Measurements from ENCODE around the gene METTL14.

METTL14 gene

DNA sequence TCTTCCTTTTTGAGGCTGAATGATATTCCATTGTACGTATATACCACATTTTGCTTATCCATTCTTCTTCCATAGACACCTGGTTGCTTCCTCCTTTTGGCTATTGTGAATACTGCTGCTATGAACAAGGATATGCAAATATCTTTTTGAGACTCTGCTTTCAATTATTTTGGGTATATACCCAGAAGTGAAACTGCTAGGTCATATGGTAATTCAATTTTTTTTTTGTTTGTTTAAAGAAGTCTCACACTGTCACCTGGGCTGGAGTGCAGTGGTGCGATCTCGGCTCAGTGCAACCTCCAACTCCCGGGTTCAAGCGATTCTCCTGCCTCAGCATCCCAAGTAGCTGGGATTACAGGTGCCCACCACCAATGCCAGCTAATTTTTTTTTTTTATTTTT lies 75.3 kb downstream of the METTL14 start:
- no peak overlapping the region for H3K18ac ChIP-seq (ENCODE audit: low read length)
- no peak overlapping the region for H2BK120ac ChIP-seq (ENCODE audit: insufficient read depth, low read length, poor library complexity)
- peaks cover 2 to 5% of the 10 kb centered on the region in 2 experiments for H3K4me1 ChIP-seq (ENCODE audit: control insufficient read depth in 1 of 2, insufficient read depth in 2 of 2, low read length in 2 of 2)
- no peak overlapping the region for H2AK5ac ChIP-seq (ENCODE audit: low read length)
- H4K91ac ChIP-seq (ENCODE audit: low read depth, low read length) = no peak overlapping the region
- peaks cover 2 to 15% of the 10 kb centered on the region in 2 experiments for H3K36me3 ChIP-seq (ENCODE audit: control insufficient read depth in 1 of 2, insufficient read depth in 2 of 2, low read length in 2 of 2)
- H3K27ac ChIP-seq (ENCODE audit: low read depth, low read length) = no peak overlapping the region
- no peak overlapping the region for H3K23ac ChIP-seq (ENCODE audit: low read length)
- no CpG with 5 or more reads among the region's 5 CpGs for WGBS (ENCODE audit: extremely low coverage, insufficient coverage, insufficient read length)
- H2AFZ ChIP-seq (ENCODE audit: insufficient read depth, low read length, poor library complexity) = no peak overlapping the region
- H3K79me2 ChIP-seq (ENCODE audit: control insufficient read depth, insufficient read depth, low read length, poor library complexity) = no peaks in the 10 kb centered on the region
- H3K9ac ChIP-seq (ENCODE audit: low read length) = no peak overlapping the region
- peaks cover 7% of the 10 kb centered on the region for H3K79me1 ChIP-seq (ENCODE audit: low read length)
- H3K4me2 ChIP-seq (ENCODE audit: low read length) = no peak overlapping the region
- H4K12ac ChIP-seq (ENCODE audit: low read depth, low read length) = no peak overlapping the region
- DNase-seq = no peak
- H3K27me3 ChIP-seq (ENCODE audit: insufficient read depth, low read length) = no peaks in the 10 kb centered on the region
- no peak overlapping the region for H2BK5ac ChIP-seq (ENCODE audit: low read depth, low read length, poor library complexity)
- H2BK12ac ChIP-seq (ENCODE audit: low read length) = no peak overlapping the region
- H4K8ac ChIP-seq (ENCODE audit: low read depth, low read length) = no peak overlapping the region
- no peak overlapping the region for H3K14ac ChIP-seq (ENCODE audit: low read length)
- no peak overlapping the region for H3K4ac ChIP-seq (ENCODE audit: low read depth, low read length)
- H3K4me3 ChIP-seq (ENCODE audit: low read depth, low read length) = no peak overlapping the region
- H3K9me3 ChIP-seq (ENCODE audit: insufficient read depth, low read depth, low read length) = no peaks in the 10 kb centered on the region

DNA sequence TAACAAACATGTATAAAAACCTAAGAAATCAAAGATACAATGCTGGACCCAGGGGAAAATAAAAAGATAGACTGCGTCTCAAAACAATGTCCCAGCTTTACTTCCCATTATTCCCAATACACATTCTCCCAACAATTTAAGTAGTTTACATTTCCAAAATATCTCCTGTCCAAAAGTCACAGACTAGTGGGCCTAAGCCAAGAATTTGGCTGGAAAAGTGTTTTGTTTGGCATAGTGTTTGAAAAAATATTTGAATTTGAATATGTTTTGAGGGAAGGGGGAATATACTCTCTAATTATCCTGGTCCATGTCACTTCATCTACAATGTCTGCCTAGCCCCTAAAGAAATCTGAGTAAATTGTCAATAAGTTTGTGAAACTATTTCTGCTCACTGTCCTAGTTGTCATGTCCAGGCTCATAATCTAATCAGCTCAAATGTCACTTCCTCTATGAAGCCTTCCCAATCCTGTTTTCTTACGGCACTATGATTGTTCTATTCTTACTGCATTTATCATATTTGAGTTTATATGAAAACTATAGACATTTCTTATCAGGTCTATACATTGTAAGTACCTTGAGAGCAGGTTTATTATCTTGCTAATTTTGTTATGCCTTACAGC lies 76.3 kb downstream of the METTL14 start:
- Histone ChIP-seq H3K4ac (ENCODE audit: low read depth, low read length) (no peak overlapping the region), H3K79me2 (ENCODE audit: control insufficient read depth, insufficient read depth, low read length, poor library complexity) (no peaks in the 10 kb centered on the region), H3K27ac (ENCODE audit: low read depth, low read length) (no peak overlapping the region), H3K4me2 (ENCODE audit: low read length) (no peak overlapping the region), H3K4me3 (ENCODE audit: low read depth, low read length) (no peak overlapping the region), H4K8ac (ENCODE audit: low read depth, low read length) (no peak overlapping the region), H2AK5ac (ENCODE audit: low read length) (no peak overlapping the region), H3K23ac (ENCODE audit: low read length) (no peak overlapping the region), H3K27me3 (ENCODE audit: insufficient read depth, low read length) (no peaks in the 10 kb centered on the region), H2BK5ac (ENCODE audit: low read depth, low read length, poor library complexity) (no peak overlapping the region), H3K4me1 (ENCODE audit: control insufficient read depth in 1 of 2, insufficient read depth in 2 of 2, low read length in 2 of 2) (peaks cover 0 to 6% of the 10 kb centered on the region in 2 experiments), H2AFZ (ENCODE audit: insufficient read depth, low read length, poor library complexity) (no peak overlapping the region), H2BK120ac (ENCODE audit: insufficient read depth, low read length, poor library complexity) (no peak overlapping the region), H3K9me3 (ENCODE audit: insufficient read depth, low read depth, low read length) (no peaks in the 10 kb centered on the region), H3K9ac (ENCODE audit: low read length) (no peak overlapping the region), H4K12ac (ENCODE audit: low read depth, low read length) (no peak overlapping the region), H3K36me3 (ENCODE audit: control insufficient read depth in 1 of 2, insufficient read depth in 2 of 2, low read length in 2 of 2) (peaks cover 3 to 20% of the 10 kb centered on the region in 2 experiments), H3K18ac (ENCODE audit: low read length) (no peak overlapping the region), H4K91ac (ENCODE audit: low read depth, low read length) (no peak overlapping the region), H3K14ac (ENCODE audit: low read length) (no peak overlapping the region), H2BK12ac (ENCODE audit: low read length) (no peak overlapping the region), H3K79me1 (ENCODE audit: low read length) (peaks cover 9% of the 10 kb centered on the region)
- WGBS (ENCODE audit: extremely low coverage, insufficient coverage, insufficient read length) = no CpG with 5 or more reads among the region's 2 CpGs
- DNase-seq = no peak

- peaks cover 3 to 7% of the 10 kb centered on the region in 2 experiments for H3K4me1 ChIP-seq (ENCODE audit: control insufficient read depth in 1 of 2, insufficient read depth in 2 of 2, low read length in 2 of 2)
- no peaks in the 10 kb centered on the region for H3K9me3 ChIP-seq (ENCODE audit: insufficient read depth, low read depth, low read length)
- H2AK5ac ChIP-seq (ENCODE audit: low read length) = no peak overlapping the region
- H3K79me2 ChIP-seq (ENCODE audit: control insufficient read depth, insufficient read depth, low read length, poor library complexity) = no peaks in the 10 kb centered on the region
- no peak overlapping the region for H3K27ac ChIP-seq (ENCODE audit: low read depth, low read length)
- H3K18ac ChIP-seq (ENCODE audit: low read length) = no peak overlapping the region
- no peak overlapping the region for H2BK120ac ChIP-seq (ENCODE audit: insufficient read depth, low read length, poor library complexity)
- no peak overlapping the region for H4K91ac ChIP-seq (ENCODE audit: low read depth, low read length)
- H3K4me3 ChIP-seq (ENCODE audit: low read depth, low read length) = no peak overlapping the region
- H2BK5ac ChIP-seq (ENCODE audit: low read depth, low read length, poor library complexity) = no peak overlapping the region
- H2BK12ac ChIP-seq (ENCODE audit: low read length) = no peak overlapping the region
- no peak overlapping the region for H4K8ac ChIP-seq (ENCODE audit: low read depth, low read length)
- H3K79me1 ChIP-seq (ENCODE audit: low read length) = peaks cover 12% of the 10 kb centered on the region
- H3K4me2 ChIP-seq (ENCODE audit: low read length) = no peak overlapping the region
- no peak overlapping the region for H3K23ac ChIP-seq (ENCODE audit: low read length)
- DNase-seq = no peak
- H3K36me3 ChIP-seq (ENCODE audit: control insufficient read depth in 1 of 2, insufficient read depth in 2 of 2, low read length in 2 of 2) = peaks cover 8 to 26% of the 10 kb centered on the region in 2 experiments
- H4K12ac ChIP-seq (ENCODE audit: low read depth, low read length) = no peak overlapping the region
- H3K27me3 ChIP-seq (ENCODE audit: insufficient read depth, low read length) = no peaks in the 10 kb centered on the region
- H2AFZ ChIP-seq (ENCODE audit: insufficient read depth, low read length, poor library complexity) = no peak overlapping the region
- no peak overlapping the region for H3K14ac ChIP-seq (ENCODE audit: low read length)
- H3K4ac ChIP-seq (ENCODE audit: low read depth, low read length) = no peak overlapping the region
- WGBS (ENCODE audit: extremely low coverage, insufficient coverage, insufficient read length) = no CpG with 5 or more reads among the region's 5 CpGs
- peak overlapping the region; percentile 65 for H3K9ac ChIP-seq (ENCODE audit: low read length)
These were observed 77.0 kb downstream of the METTL14 start for GRCh38 chr4:118762155-118762554.

DNA sequence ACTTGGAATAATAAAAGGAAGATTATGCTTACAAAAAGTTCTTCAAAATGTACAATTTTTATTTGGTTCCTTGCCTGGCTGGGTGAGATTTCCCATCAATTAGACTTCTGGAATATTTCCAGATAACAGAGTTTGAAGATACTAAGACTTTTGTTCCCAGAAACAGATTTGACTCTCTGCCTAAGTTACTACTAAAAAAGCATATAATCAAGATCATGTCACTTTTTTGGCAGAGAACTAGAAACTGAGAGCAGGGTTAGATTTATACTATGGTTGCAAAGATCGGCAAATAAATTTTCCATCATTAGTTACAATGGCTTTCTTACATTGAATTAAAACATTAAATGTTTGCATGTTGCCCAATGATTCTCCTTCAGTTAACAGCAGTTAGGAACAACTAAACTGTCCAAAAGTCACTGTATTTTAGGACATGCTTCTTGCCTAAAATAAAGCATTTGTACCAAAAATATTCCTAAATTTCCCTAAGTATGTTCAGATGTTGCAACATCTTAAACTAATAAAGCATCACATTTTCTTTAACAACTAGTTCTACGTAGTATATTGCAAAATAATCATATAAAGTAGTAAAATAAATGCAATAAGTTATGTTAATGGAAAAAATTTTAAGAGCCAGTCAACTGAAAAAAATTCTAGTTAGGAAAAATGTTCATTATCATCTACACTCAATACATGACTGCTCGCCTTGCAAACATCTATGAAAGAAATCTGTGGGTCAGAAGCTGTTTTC lies 77.7 kb downstream of the METTL14 start:
- Histone ChIP-seq H3K18ac (ENCODE audit: low read length) (no peak overlapping the region), H3K79me2 (ENCODE audit: control insufficient read depth, insufficient read depth, low read length, poor library complexity) (no peaks in the 10 kb centered on the region), H3K9me3 (ENCODE audit: insufficient read depth, low read depth, low read length) (no peaks in the 10 kb centered on the region), H3K9ac (ENCODE audit: low read length) (no peak overlapping the region), H2BK5ac (ENCODE audit: low read depth, low read length, poor library complexity) (no peak overlapping the region), H2BK120ac (ENCODE audit: insufficient read depth, low read length, poor library complexity) (no peak overlapping the region), H3K4me3 (ENCODE audit: low read depth, low read length) (no peak overlapping the region), H3K23ac (ENCODE audit: low read length) (no peak overlapping the region), H4K8ac (ENCODE audit: low read depth, low read length) (no peak overlapping the region), H3K79me1 (ENCODE audit: low read length) (peaks cover 11% of the 10 kb centered on the region), H2AFZ (ENCODE audit: insufficient read depth, low read length, poor library complexity) (no peak overlapping the region), H3K27me3 (ENCODE audit: insufficient read depth, low read length) (no peaks in the 10 kb centered on the region), H3K14ac (ENCODE audit: low read length) (no peak overlapping the region), H3K4me1 (ENCODE audit: control insufficient read depth in 1 of 2, insufficient read depth in 2 of 2, low read length in 2 of 2) (peaks cover 3 to 6% of the 10 kb centered on the region in 2 experiments), H3K27ac (ENCODE audit: low read depth, low read length) (no peak overlapping the region), H3K36me3 (ENCODE audit: control insufficient read depth in 1 of 2, insufficient read depth in 2 of 2, low read length in 2 of 2) (peaks cover 8 to 26% of the 10 kb centered on the region in 2 experiments), H2BK12ac (ENCODE audit: low read length) (no peak overlapping the region), H3K4ac (ENCODE audit: low read depth, low read length) (no peak overlapping the region), H4K91ac (ENCODE audit: low read depth, low read length) (no peak overlapping the region), H4K12ac (ENCODE audit: low read depth, low read length) (no peak overlapping the region), H2AK5ac (ENCODE audit: low read length) (no peak overlapping the region), H3K4me2 (ENCODE audit: low read length) (no peak overlapping the region)
- WGBS (ENCODE audit: extremely low coverage, insufficient coverage, insufficient read length) = no CpG with 5 or more reads among the region's 3 CpGs
- no peak for DNase-seq

Measured in trophoblast cell (in vitro differentiated cells and primary cell).